CD4-positive, alpha-beta T cell (primary cell): Measurements from ENCODE around the gene CA6. TPM values are rescaled to one million over a fixed set of nuclear protein-coding genes. Genes with fewer than 3 reads are reported as not detected.
A peak's percentile ranks its signal among the peaks of the same experiment; 100 is the strongest.

Experiments used
- ATAC-seq: fragments of 200-7000 bp; cut with Tn5 transposase; one replicate; pipeline ENCODE4 v1.10.0; 2022; ENCODE audit warnings: mild to moderate bottlenecking; ENCODE audit not compliant: poor library complexity
- CTCF ChIA-PET: fragments of 350-600 bp; sonication (Branson Sonifier 250); formaldehyde crosslinking; loops from one replicate; lab custom pipeline; 2021; ENCODE audit warnings: antibody characterized with exemption, inconsistent platforms; lab: Charles Lee
- POLR2A ChIA-PET: fragments of 350-600 bp; sonication (Branson Sonifier 250); formaldehyde crosslinking; loops from one replicate; lab custom pipeline; 2021; ENCODE audit warnings: antibody characterized with exemption, inconsistent platforms; lab: Charles Lee
- DNase-seq, 14 experiments: peaks; one replicate each; pipeline ENCODE4 v3.0.0-alpha.2; 2013 to 2020; ENCODE audit warnings: mixed read lengths in 2 of 14
- H3K27ac ChIP-seq, 2 donors: one replicate each; pipeline versions ENCODE4 v1.5.1 to v1.7.0; 2013; ENCODE audit warnings: low read length in 2 of 2, low read depth in 1 of 2, mild to moderate bottlenecking in 1 of 2
- H3K27me3 ChIP-seq, 2 experiments: 1 replicate in 1 of 2; 2 replicates in 1 of 2; pipeline versions ENCODE4 v1.6.1 to v1.7.0; 2013; ENCODE audit warnings: low read length in 2 of 2, control low read depth in 1 of 2, mild to moderate bottlenecking in 1 of 2, moderate library complexity in 1 of 2; ENCODE audit not compliant: insufficient read depth in 2 of 2, control insufficient read depth in 1 of 2
- H3K36me3 ChIP-seq: one replicate; pipeline ENCODE4 v1.6.1; 2013; ENCODE audit warnings: low read length, control low read depth; ENCODE audit not compliant: insufficient read depth
- H3K4me1 ChIP-seq: one replicate; pipeline ENCODE4 v1.6.1; 2013; ENCODE audit warnings: low read length, control low read depth; ENCODE audit not compliant: insufficient read depth
- H3K4me3 ChIP-seq: one replicate; pipeline ENCODE4 v1.5.1; 2013; ENCODE audit warnings: mild to moderate bottlenecking, low read length, moderate library complexity
- H3K9me3 ChIP-seq, 2 experiments: 1 replicate in 1 of 2; 2 replicates in 1 of 2; pipeline versions ENCODE4 v1.6.1 to v1.7.0; 2013; ENCODE audit warnings: low read length in 2 of 2, mild to moderate bottlenecking in 2 of 2, control low read depth in 1 of 2, moderate library complexity in 1 of 2; ENCODE audit not compliant: control insufficient read depth in 1 of 2, insufficient read depth in 1 of 2
- H3K27ac Mint-ChIP-seq: one replicate; pipeline ENCODE4 v1.8.0; 2020; ENCODE audit warnings: mixed read lengths
- H3K27me3 Mint-ChIP-seq: one replicate; pipeline ENCODE4 v1.8.0; 2021; ENCODE audit warnings: mixed read lengths
- H3K36me3 Mint-ChIP-seq: one replicate; pipeline ENCODE4 v1.8.0; 2021; ENCODE audit warnings: low read depth, mixed read lengths
- H3K4me1 Mint-ChIP-seq: one replicate; pipeline ENCODE4 v1.8.0; 2021; ENCODE audit warnings: low read depth, mixed read lengths
- H3K4me3 Mint-ChIP-seq: one replicate; pipeline ENCODE4 v1.8.0; 2020; ENCODE audit warnings: mild to moderate bottlenecking, mixed read lengths
- H3K9me3 Mint-ChIP-seq: one replicate; pipeline ENCODE4 v1.8.0; 2020; ENCODE audit warnings: mixed read lengths
- CTCF ChIP-seq: fragments of 200-600 bp; IDR thresholded peaks from one replicate; pipeline ENCODE4 v1.8.0; 2022; ENCODE audit warnings: antibody characterized with exemption, mild to moderate bottlenecking
- intact Hi-C, 2 experiments: fragments of 100-400 bp; cut with DNase I in 1 of 2; cut with micrococcal nuclease in 1 of 2; formaldehyde crosslinking; loops; one replicate each; pipeline versions ENCODE4 v1.15.1 to v1.9.0; 2023 to 2025; cut with DNase I, micrococcal nuclease
- total RNA-seq, 174 experiments: library from RNA in 2 of 174; stranded (reverse) in 2 of 174; gene quantifications; one replicate each; pipeline ENCODE4 v1.2.3 and lab custom pipeline; 2021 to 2026

Gene CA6
- total RNA-seq, 2 experiments from 2014 or later, result 0.20 TPM; not detected in 1

- no peak for ATAC-seq
Measured at GRCh38 chr1:9005395-9005708, 59.7 kb downstream of the CA6 start.

GRCh38 chr1:9006956-9007615 is 61.4 kb downstream of the CA6 start:
- no peaks in the 10 kb centered on the region for H3K27me3 ChIP-seq
- intact Hi-C loops, result loop anchor here in 1 of 2 experiments (10.0 kb wide), 1 partner anchor 188 kb away; no protein-coding TSS in a partner anchor
- no peaks in the 10 kb centered on the region for H3K36me3 ChIP-seq
- H3K9me3 Mint-ChIP-seq, result no peaks in the 10 kb centered on the region
- no peak overlapping the region for H3K27ac Mint-ChIP-seq
- no peak for TF ChIP-seq CTCF
- DNase-seq, result no peak
- POLR2A ChIA-PET, result no interaction called here
- no peak overlapping the region for H3K4me3 ChIP-seq
- H3K9me3 ChIP-seq, result no peaks in the 10 kb centered on the region
- no peak for ATAC-seq
- H3K27ac ChIP-seq, result no peak overlapping the region
- H3K4me3 Mint-ChIP-seq, result no peak overlapping the region
- peaks cover 4% of the 10 kb centered on the region for H3K27me3 Mint-ChIP-seq
- H3K4me1 Mint-ChIP-seq, result peaks cover 5% of the 10 kb centered on the region
- CTCF ChIA-PET, result interaction anchor here (1.0 to 3.2 kb wide), 2 partner anchors 89 to 92 kb away, joined by 5 to 20 read pairs; no protein-coding TSS in a partner anchor
- H3K4me1 ChIP-seq, result peaks cover 6% of the 10 kb centered on the region
- no peaks in the 10 kb centered on the region for H3K36me3 Mint-ChIP-seq

More at GRCh38 chr1:9005395-9005708, 59.7 kb downstream of the CA6 start:
- H3K27ac Mint-ChIP-seq, result no peak overlapping the region
- Histone ChIP-seq H3K9me3 (no peaks in the 10 kb centered on the region), H3K27ac (no peak overlapping the region), H3K4me1 (peaks cover 6% of the 10 kb centered on the region), H3K27me3 (no peaks in the 10 kb centered on the region), H3K4me3 (no peak overlapping the region), H3K36me3 (no peaks in the 10 kb centered on the region)
- intact Hi-C loops, result loop anchor here (1.0 to 10.0 kb wide), 4 partner anchors 17 to 189 kb away; no protein-coding TSS in a partner anchor
- H3K4me3 Mint-ChIP-seq, result no peak overlapping the region
- no peaks in the 10 kb centered on the region for H3K36me3 Mint-ChIP-seq
- DNase-seq, result no peak
- ChIA-PET POLR2A (interaction anchor here (0.7 to 1.9 kb wide), 7 partner anchors 18 to 136 kb away, joined by 3 to 7 read pairs (median 3); partner anchors contain the start of gene ENO1), CTCF (interaction anchor here (0.7 to 3.2 kb wide), 26 partner anchors 9 to 479 kb away, joined by 3 to 66 read pairs (median 5); partner anchors contain the start of gene ENO1)
- TF ChIP-seq CTCF, result peak; percentile 15
- peaks cover 4% of the 10 kb centered on the region for H3K27me3 Mint-ChIP-seq
- H3K4me1 Mint-ChIP-seq, result peaks cover 5% of the 10 kb centered on the region
- H3K9me3 Mint-ChIP-seq, result no peaks in the 10 kb centered on the region

- ATAC-seq, result no peak
- no peak for DNase-seq
- no peaks in the 10 kb centered on the region for H3K9me3 ChIP-seq
- CTCF ChIA-PET, result interaction anchor here (1.0 kb wide), 1 partner anchor 90 kb away, joined by 5 read pairs; no protein-coding TSS in a partner anchor
- no peak overlapping the region for H3K27ac Mint-ChIP-seq
- H3K36me3 ChIP-seq, result no peaks in the 10 kb centered on the region
- POLR2A ChIA-PET, result no interaction called here
- H3K9me3 Mint-ChIP-seq, result no peaks in the 10 kb centered on the region
- no peak overlapping the region for H3K4me3 Mint-ChIP-seq
- H3K4me1 Mint-ChIP-seq, result peaks cover 5% of the 10 kb centered on the region
- H3K27me3 Mint-ChIP-seq, result peaks cover 4% of the 10 kb centered on the region
- no peaks in the 10 kb centered on the region for H3K27me3 ChIP-seq
- no peak overlapping the region for H3K27ac ChIP-seq
- TF ChIP-seq CTCF, result no peak
- no peaks in the 10 kb centered on the region for H3K36me3 Mint-ChIP-seq
- H3K4me1 ChIP-seq, result peaks cover 6% of the 10 kb centered on the region
- intact Hi-C loops, result loop anchor here in 1 of 2 experiments (2.0 to 10.0 kb wide), 2 partner anchors 93 to 187 kb away; no protein-coding TSS in a partner anchor
- no peak overlapping the region for H3K4me3 ChIP-seq
Measured at GRCh38 chr1:9008236-9008635, 62.6 kb downstream of the CA6 start.
